ENCODE measurements around the gene PSTPIP2. TPM values are rescaled to one million over a fixed set of nuclear protein-coding genes. Genes with fewer than 3 reads are reported as not detected.

PSTPIP2 gene
- total and polyA plus RNA-seq, 2 donors (not counting 1 experiment from before 2014, with no cell fraction given): 0.42 to 0.76 TPM

- POLR2A ChIA-PET: interaction anchor here (0.7 to 1.1 kb wide), 2 partner anchors 15 to 76 kb away, joined by 3 to 5 read pairs; no protein-coding TSS in a partner anchor
- no peak for ATAC-seq (ENCODE audit: low read depth)
Observed at GRCh38 chr18:46097431-46097800, 25.4 kb upstream of the PSTPIP2 start.

More at GRCh38 chr18:46097431-46097800, 25.4 kb upstream of the PSTPIP2 start:
- H3K4me3 ChIP-seq (ENCODE audit: control extremely low read depth in 1 of 5, extremely low read depth in 1 of 5, insufficient read depth in 1 of 5, low read depth in 2 of 5, low read length in 4 of 5): peak overlapping the region; percentile 66 to 80 (median 75)
- peak overlapping the region; percentile 96 for H2AFZ ChIP-seq (ENCODE audit: insufficient read depth, low read depth, low read length, poor library complexity, severe bottlenecking)
- H3K9ac ChIP-seq (ENCODE audit: low read length): peak overlapping the region; percentile 80
- TF ChIP-seq EZH2 (IDR thresholded peaks at IDR 0.05; ENCODE audit: borderline replicate concordance, insufficient read depth, low read depth, low read length, poor library complexity, severe bottlenecking) (no peak), CTCF (IDR thresholded peaks at IDR 0.05) (no peak)
- no peaks in the 10 kb centered on the region for H4K20me1 ChIP-seq (ENCODE audit: control insufficient read depth, insufficient read depth, low read length, poor library complexity, severe bottlenecking)
- peaks cover 0 to 3% (median 0%) of the 10 kb centered on the region in 3 donors for H3K9me3 ChIP-seq (ENCODE audit: control extremely low read depth in 1 of 3, control insufficient read depth in 2 of 3, insufficient read depth in 1 of 3, low read length in 2 of 3)
- peaks cover 0 to 18% of the 10 kb centered on the region in 2 experiments for H3K36me3 ChIP-seq (replicated peaks in 1 of 2; ENCODE audit: control extremely low read depth in 1 of 2, control insufficient read depth in 1 of 2, extremely low read depth in 1 of 2, insufficient read depth in 2 of 2, low read length in 1 of 2)
- Mint-ChIP-seq H3K9me3 (ENCODE audit: insufficient read depth) (no peaks in the 10 kb centered on the region), H3K27me3 (no peaks in the 10 kb centered on the region), H3K27ac (peak overlapping the region; percentile 97), H3K4me3 (peak overlapping the region; percentile 99), H3K4me1 (peaks cover 27% of the 10 kb centered on the region)
- peaks cover 25 to 26% of the 10 kb centered on the region in 2 donors for H3K4me1 ChIP-seq (ENCODE audit: control insufficient read depth in 2 of 2, insufficient read depth in 2 of 2, low read length in 2 of 2)
- intact Hi-C loops (cut with micrococcal nuclease): no loop called here
- no peak for DNase-seq
- peaks cover 57% of the 10 kb centered on the region for H3K79me2 ChIP-seq (ENCODE audit: control insufficient read depth, insufficient read depth, low read length)
- peak overlapping the region; percentile 76 for H3K4me2 ChIP-seq (replicated peaks; ENCODE audit: low read depth, low read length, poor library complexity, severe bottlenecking)
- CTCF ChIA-PET: interaction anchor here (1.0 to 2.8 kb wide), 3 partner anchors 24 to 432 kb away, joined by 3 to 16 read pairs (median 8); a partner anchor contains a TSS
- H3K27ac ChIP-seq (ENCODE audit: low read length in 2 of 2): peak overlapping the region; percentile 76 to 90
- H3K27me3 ChIP-seq (replicated peaks in 1 of 4; ENCODE audit: control extremely low read depth in 1 of 4, control insufficient read depth in 3 of 4, insufficient read depth in 4 of 4, low read length in 3 of 4): no peaks in the 10 kb centered on the region
- WGBS (ENCODE audit: insufficient coverage): 0% methylated on average over 7 of the region's 8 CpGs

All from B cell (primary cell).